Activated naive CD4-positive, alpha-beta T cell treated with anti-CD3 and anti-CD28 coated beads, Interleukin-2, amount 10 ng/mL, durations not matched to agents 7 days and 5 days (primary cell): Measurements from ENCODE around the gene DDR2.
"Not testable (repeated sequence)": the region's sequence is repeated elsewhere in the genome, so short reads cannot be mapped to it uniquely, and the experiment has no call there.

Experiments
- CTCF ChIA-PET: fragments of 350-600 bp; sonication (Branson Sonifier 250); formaldehyde crosslinking; loops from one replicate; lab custom pipeline; 2021; ENCODE audit warnings: antibody characterized with exemption; lab: Charles Lee
- DNase-seq: peaks from one replicate; pipeline ENCODE4 v3.0.0-alpha.2; 2020
- H3K27ac Mint-ChIP-seq: one replicate; pipeline ENCODE4 v1.8.0; 2021; ENCODE audit warnings: mild to moderate bottlenecking, moderate library complexity, mixed read lengths
- H3K27me3 Mint-ChIP-seq: one replicate; pipeline ENCODE4 v1.8.0; 2021; ENCODE audit warnings: mild to moderate bottlenecking, mixed read lengths
- H3K36me3 Mint-ChIP-seq: one replicate; pipeline ENCODE4 v1.8.0; 2021; ENCODE audit warnings: mixed read lengths
- H3K4me1 Mint-ChIP-seq: one replicate; pipeline ENCODE4 v1.8.0; 2021; ENCODE audit warnings: mixed read lengths
- H3K4me3 Mint-ChIP-seq: one replicate; pipeline ENCODE4 v1.8.0; 2021; ENCODE audit warnings: mild to moderate bottlenecking, moderate library complexity, mixed read lengths
- H3K9me3 Mint-ChIP-seq: one replicate; pipeline ENCODE4 v1.8.0; 2021; ENCODE audit warnings: mixed read lengths

The DDR2 gene

GRCh38 chr1:162746264-162746942 lies 114.1 kb downstream of the DDR2 start:
- CTCF ChIA-PET, H3K27me3 Mint-ChIP-seq, H3K4me1 Mint-ChIP-seq: not testable (repeated sequence)

GRCh38 chr1:162753001-162753658 lies 120.9 kb downstream of the DDR2 start:
- no peak overlapping the region for H3K4me3 Mint-ChIP-seq
- no peak for DNase-seq
- H3K36me3 Mint-ChIP-seq, result no peaks in the 10 kb centered on the region
- no peaks in the 10 kb centered on the region for H3K9me3 Mint-ChIP-seq
- CTCF ChIA-PET, result no interaction called here
- H3K4me1 Mint-ChIP-seq, result no peaks in the 10 kb centered on the region
- no peaks in the 10 kb centered on the region for H3K27me3 Mint-ChIP-seq
- H3K27ac Mint-ChIP-seq, result no peak overlapping the region

More at GRCh38 chr1:162746264-162746942, 114.1 kb downstream of the DDR2 start:
- not testable (repeated sequence) for H3K36me3 Mint-ChIP-seq, H3K4me3 Mint-ChIP-seq, H3K9me3 Mint-ChIP-seq, H3K27ac Mint-ChIP-seq, DNase-seq

GRCh38 chr1:162753998-162754585 lies 121.8 kb downstream of the DDR2 start:
- DNase-seq, result no peak
- H3K27ac Mint-ChIP-seq, result no peak overlapping the region
- no peaks in the 10 kb centered on the region for H3K36me3 Mint-ChIP-seq
- no peaks in the 10 kb centered on the region for H3K9me3 Mint-ChIP-seq
- CTCF ChIA-PET, result no interaction called here
- no peaks in the 10 kb centered on the region for H3K4me1 Mint-ChIP-seq
- H3K27me3 Mint-ChIP-seq, result no peaks in the 10 kb centered on the region
- no peak overlapping the region for H3K4me3 Mint-ChIP-seq

GRCh38 chr1:162755306-162755705 lies 123.0 kb downstream of the DDR2 start:
- H3K9me3 Mint-ChIP-seq, result no peaks in the 10 kb centered on the region

GRCh38 chr1:162756523-162756922 lies 124.3 kb downstream of the DDR2 start:
- no peaks in the 10 kb centered on the region for H3K36me3 Mint-ChIP-seq
- H3K9me3 Mint-ChIP-seq, result no peaks in the 10 kb centered on the region
- H3K27ac Mint-ChIP-seq, result no peak overlapping the region
- H3K27me3 Mint-ChIP-seq, result no peaks in the 10 kb centered on the region
- DNase-seq, result no peak
- H3K4me1 Mint-ChIP-seq, result no peaks in the 10 kb centered on the region
- no peak overlapping the region for H3K4me3 Mint-ChIP-seq
- CTCF ChIA-PET, result no interaction called here

More at GRCh38 chr1:162755306-162755705, 123.0 kb downstream of the DDR2 start:
- CTCF ChIA-PET, result no interaction called here
- H3K4me3 Mint-ChIP-seq, result no peak overlapping the region
- H3K36me3 Mint-ChIP-seq, result no peaks in the 10 kb centered on the region
- no peaks in the 10 kb centered on the region for H3K4me1 Mint-ChIP-seq
- H3K27ac Mint-ChIP-seq, result no peak overlapping the region
- DNase-seq, result no peak
- H3K27me3 Mint-ChIP-seq, result no peaks in the 10 kb centered on the region

- Mint-ChIP-seq H3K4me3 (no peak overlapping the region), H3K27ac (no peak overlapping the region), H3K9me3 (no peaks in the 10 kb centered on the region), H3K27me3 (no peaks in the 10 kb centered on the region), H3K36me3 (no peaks in the 10 kb centered on the region), H3K4me1 (no peaks in the 10 kb centered on the region)
- CTCF ChIA-PET, result no interaction called here
- no peak for DNase-seq
Observed at GRCh38 chr1:162757476-162757875, 125.2 kb downstream of the DDR2 start.

- Mint-ChIP-seq H3K36me3 (no peaks in the 10 kb centered on the region), H3K4me1 (no peaks in the 10 kb centered on the region), H3K27me3 (peaks cover 9% of the 10 kb centered on the region), H3K9me3 (no peaks in the 10 kb centered on the region), H3K4me3 (no peak overlapping the region), H3K27ac (no peak overlapping the region)
- CTCF ChIA-PET, result no interaction called here
- DNase-seq, result no peak
Observed at GRCh38 chr1:162765788-162766187, 133.5 kb downstream of the DDR2 start.

GRCh38 chr1:162772571-162773154 lies 140.4 kb downstream of the DDR2 start:
- H3K4me1 Mint-ChIP-seq, result no peaks in the 10 kb centered on the region
- CTCF ChIA-PET, result no interaction called here
- peaks cover 8% of the 10 kb centered on the region for H3K27me3 Mint-ChIP-seq
- no peaks in the 10 kb centered on the region for H3K36me3 Mint-ChIP-seq
- no peak overlapping the region for H3K4me3 Mint-ChIP-seq
- H3K27ac Mint-ChIP-seq, result no peak overlapping the region
- DNase-seq, result no peak
- H3K9me3 Mint-ChIP-seq, result no peaks in the 10 kb centered on the region

- no peak for DNase-seq
- no peak overlapping the region for H3K4me3 Mint-ChIP-seq
- H3K36me3 Mint-ChIP-seq, result no peaks in the 10 kb centered on the region
- H3K4me1 Mint-ChIP-seq, result no peaks in the 10 kb centered on the region
- no peak overlapping the region for H3K27ac Mint-ChIP-seq
- H3K9me3 Mint-ChIP-seq, result no peaks in the 10 kb centered on the region
- CTCF ChIA-PET, result no interaction called here
- peaks cover 4% of the 10 kb centered on the region for H3K27me3 Mint-ChIP-seq
Observed at GRCh38 chr1:162774007-162774406, 141.7 kb downstream of the DDR2 start.

GRCh38 chr1:162779043-162779442 lies 146.8 kb downstream of the DDR2 start:
- H3K27me3 Mint-ChIP-seq, result peaks cover 27% of the 10 kb centered on the region
- no peak overlapping the region for H3K4me3 Mint-ChIP-seq
- no peaks in the 10 kb centered on the region for H3K4me1 Mint-ChIP-seq
- CTCF ChIA-PET, result no interaction called here
- no peaks in the 10 kb centered on the region for H3K9me3 Mint-ChIP-seq
- DNase-seq, result no peak
- H3K36me3 Mint-ChIP-seq, result no peaks in the 10 kb centered on the region
- H3K27ac Mint-ChIP-seq, result no peak overlapping the region

GRCh38 chr1:162782671-162783070 lies 150.4 kb downstream of the DDR2 start:
- CTCF ChIA-PET, result no interaction called here
- Mint-ChIP-seq H3K4me3 (no peak overlapping the region), H3K27me3 (peaks cover 28% of the 10 kb centered on the region), H3K4me1 (no peaks in the 10 kb centered on the region), H3K27ac (no peak overlapping the region), H3K9me3 (no peaks in the 10 kb centered on the region), H3K36me3 (no peaks in the 10 kb centered on the region)
- no peak for DNase-seq

- H3K27me3 Mint-ChIP-seq, result peaks cover 24% of the 10 kb centered on the region
- H3K4me1 Mint-ChIP-seq, H3K27ac Mint-ChIP-seq, CTCF ChIA-PET, DNase-seq, H3K4me3 Mint-ChIP-seq, H3K9me3 Mint-ChIP-seq, H3K36me3 Mint-ChIP-seq: not testable (repeated sequence)
Observed at GRCh38 chr1:162784926-162785325, 152.7 kb downstream of the DDR2 start.

- H3K4me3 Mint-ChIP-seq, CTCF ChIA-PET, DNase-seq, H3K27ac Mint-ChIP-seq, H3K9me3 Mint-ChIP-seq, H3K4me1 Mint-ChIP-seq, H3K36me3 Mint-ChIP-seq, H3K27me3 Mint-ChIP-seq: not testable (repeated sequence)
Observed at GRCh38 chr1:162788783-162789182, 156.5 kb downstream of the DDR2 start.

- H3K36me3 Mint-ChIP-seq, H3K9me3 Mint-ChIP-seq, H3K27me3 Mint-ChIP-seq, H3K4me1 Mint-ChIP-seq, CTCF ChIA-PET: not testable (repeated sequence)
- peak within 1 kb of the TSS; percentile 87 for H3K4me3 Mint-ChIP-seq
- DNase-seq, result peak; percentile 88
- peak within 1 kb of the TSS; percentile 96 for H3K27ac Mint-ChIP-seq
Observed at GRCh38 chr1:162790303-162790984, 158.2 kb downstream of the DDR2 start, which contains the start of gene HSD17B7. Gene HSD17B7 (plus strand): TSS chr1:162790702. CDS start chr1:162790801, 99 bp downstream.
